HG03175 (cell line): ENCODE measurements around the gene PIK3R6.

ENCODE experiments used
- ATAC-seq: cut with Tn5 transposase; IDR thresholded peaks from one replicate; pipeline ENCODE4 v1.9.1; 2021; ENCODE audit warnings: mild to moderate bottlenecking, moderate library complexity; ENCODE audit not compliant: unreplicated experiment

PIK3R6 gene

DNA sequence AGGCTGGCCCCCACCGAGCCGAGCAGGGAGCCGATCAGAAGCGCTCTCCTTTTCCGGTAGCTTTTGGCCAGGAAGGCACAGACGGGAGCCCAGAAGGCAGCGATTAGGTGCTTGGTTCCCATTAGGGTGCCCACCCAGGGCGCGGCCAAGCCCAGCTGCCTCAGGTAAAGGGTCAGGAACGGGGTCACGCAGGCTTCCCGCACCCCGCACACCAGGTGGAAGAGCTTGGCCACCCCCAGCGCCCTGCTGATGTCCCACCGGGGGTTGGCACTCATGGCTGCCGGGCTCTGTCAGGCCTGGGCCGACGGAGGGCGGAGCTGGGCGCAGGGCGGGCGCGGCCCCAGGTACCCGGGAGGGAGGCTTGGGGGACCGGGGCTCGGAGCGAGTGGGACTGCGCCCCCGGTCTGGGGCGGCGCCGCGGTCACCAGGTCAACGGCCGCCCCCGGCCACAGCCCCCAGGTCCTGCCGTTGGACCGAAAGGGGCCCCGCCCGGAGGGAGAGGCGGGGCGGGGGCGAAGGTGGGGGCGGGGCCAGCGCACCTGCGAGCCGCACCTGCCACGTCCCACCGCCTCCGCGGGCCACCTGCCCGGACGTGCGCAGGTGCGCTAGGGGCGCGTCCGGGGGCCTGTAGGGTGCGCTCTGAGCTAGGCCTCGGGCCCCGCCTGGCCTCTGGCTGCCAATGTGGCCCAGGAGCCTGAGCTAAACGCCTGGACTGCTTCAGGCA, 68.5 kb downstream of the PIK3R6 start, which contains the start of gene MFSD6L:
Gene MFSD6L (minus strand): TSS at position 520 of the 724 bp plus-strand sequence. CDS start 245 bp downstream, at position 275.
- ATAC-seq, result no peak

DNA sequence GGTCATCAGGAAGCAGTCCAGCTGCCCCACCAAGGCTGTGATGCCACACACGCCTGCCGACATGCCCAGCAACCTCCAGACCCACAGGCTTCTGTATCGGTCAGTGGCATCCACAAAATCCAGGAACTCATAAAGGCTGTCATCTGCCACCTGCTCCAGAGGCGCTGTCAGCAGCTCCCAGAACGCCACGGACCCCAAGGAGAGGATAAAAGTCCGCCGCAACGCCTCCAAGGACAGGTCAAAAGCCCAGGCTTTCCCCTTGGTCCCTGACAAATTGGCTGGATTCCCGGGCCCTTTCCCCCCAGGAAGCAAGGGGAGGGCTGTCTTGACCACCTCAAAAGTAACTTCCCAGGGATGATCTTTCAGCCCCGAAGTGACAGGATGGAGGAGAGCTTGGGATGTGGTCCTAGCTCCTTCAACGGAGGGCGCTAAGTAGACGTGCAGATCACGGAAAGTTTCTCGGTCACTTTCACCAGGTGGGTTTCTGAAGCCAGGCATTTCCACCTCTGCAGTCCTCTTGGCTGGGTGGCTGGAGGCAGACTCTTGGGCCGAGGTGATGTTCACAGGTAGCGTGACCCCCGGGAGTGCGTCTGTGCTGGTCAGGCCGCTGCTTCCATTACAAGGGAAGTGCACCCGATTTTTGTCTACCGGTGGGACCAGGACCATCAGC, 69.2 kb downstream of the PIK3R6 start:
- no peak for ATAC-seq

DNA sequence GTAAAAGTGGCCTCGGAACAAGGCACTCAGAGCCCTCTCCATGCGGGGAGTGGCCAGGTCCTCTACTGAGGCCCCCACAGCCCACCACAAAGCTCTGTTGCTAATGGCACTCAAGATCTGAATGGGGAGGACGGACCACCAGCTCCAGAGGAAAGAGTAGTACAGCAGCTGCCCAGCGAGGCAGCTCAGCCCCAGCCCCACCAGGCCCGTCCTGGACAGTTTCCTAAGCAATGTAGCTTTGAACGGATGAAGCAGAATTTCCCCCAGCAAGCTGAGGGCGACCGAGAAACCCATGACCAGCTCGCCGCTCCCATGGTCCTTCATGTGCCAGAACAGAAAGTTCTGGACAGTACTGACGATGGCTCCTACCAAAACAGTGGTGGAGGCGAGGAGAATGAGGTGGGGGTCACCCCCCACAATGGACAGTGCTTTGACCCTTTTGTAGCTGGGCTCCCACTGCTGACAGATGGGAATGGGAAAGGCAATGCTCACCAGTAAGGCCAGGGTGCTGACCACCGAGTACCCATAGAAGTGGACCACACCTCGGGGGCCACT, 69.8 kb downstream of the PIK3R6 start:
- no peak for ATAC-seq

DNA sequence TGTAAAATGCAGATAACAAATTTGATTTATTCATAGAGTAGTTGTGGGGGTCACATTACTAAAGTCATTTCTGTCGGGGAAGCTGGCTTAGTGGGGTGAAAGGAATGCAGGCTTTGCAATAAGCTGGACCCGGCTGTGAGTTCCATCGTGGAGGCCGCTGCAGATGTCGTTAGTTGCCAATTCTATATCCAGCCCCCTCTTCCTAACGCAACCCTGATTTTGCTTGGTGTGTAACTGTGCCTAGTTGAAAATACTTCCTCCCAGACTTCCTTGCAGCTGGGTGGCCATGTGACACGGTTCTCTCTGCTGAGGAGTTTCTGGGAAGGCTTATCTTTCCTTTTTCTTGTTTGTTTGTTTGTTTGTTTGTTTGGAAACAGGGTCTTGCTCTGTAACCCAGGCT, 72.8 kb downstream of the PIK3R6 start:
- no peak for ATAC-seq

DNA sequence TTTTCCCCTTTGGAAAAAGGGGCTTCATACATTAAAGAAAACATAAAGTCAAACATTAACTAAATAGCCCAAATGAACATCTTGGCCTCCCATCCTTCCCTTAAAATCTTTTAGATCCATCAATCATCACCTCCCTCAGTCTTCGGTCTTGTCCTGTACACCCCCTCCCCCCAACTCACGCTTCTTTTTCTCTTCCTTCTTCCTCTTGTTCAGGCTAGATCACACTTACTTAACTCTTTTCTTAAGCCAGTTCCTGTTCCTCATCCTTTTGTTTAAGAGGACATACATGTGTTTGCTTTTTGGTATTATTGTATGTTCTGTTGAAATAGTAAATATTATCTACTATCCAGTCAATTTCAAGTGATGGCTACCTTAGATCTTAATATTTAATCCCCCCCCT, 73.8 kb downstream of the PIK3R6 start:
- ATAC-seq, result no peak

DNA sequence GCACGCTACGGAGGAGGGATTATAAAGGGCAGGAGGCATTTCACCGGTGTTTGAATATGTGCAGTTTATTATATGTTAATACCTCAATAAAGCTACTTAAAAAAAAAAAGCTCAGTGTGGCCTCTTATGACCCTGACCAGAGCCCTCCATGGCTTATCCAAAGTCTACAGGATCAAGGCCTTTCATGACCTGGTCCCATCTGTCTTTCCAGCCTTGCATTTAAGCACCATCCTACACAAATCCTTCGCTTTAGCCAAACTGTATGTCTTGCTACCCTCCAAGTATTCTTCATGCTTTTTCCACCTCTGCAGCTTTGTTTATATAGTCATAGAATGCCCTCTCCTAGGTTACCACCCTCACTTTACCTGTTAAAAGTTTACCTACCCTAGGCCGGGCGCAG, 74.8 kb downstream of the PIK3R6 start:
- no peak for ATAC-seq

DNA sequence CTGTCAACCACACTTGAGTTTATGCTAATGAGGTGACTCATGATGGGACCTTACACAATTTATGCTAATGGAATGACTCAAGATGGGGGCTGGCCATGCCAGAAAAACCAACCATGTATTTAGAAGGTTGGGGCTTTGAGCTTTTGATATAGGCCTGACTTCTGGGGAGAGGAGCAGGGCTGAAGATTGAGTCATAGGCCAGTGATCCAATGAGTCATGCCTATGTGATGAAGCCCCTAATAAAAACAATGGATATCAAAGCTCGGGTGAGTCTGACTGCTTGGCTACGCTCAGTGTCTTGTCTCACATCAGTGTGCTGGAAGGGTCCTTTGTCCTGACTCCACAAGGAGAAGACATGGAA, 75.6 kb downstream of the PIK3R6 start:
- ATAC-seq, result no peak

DNA sequence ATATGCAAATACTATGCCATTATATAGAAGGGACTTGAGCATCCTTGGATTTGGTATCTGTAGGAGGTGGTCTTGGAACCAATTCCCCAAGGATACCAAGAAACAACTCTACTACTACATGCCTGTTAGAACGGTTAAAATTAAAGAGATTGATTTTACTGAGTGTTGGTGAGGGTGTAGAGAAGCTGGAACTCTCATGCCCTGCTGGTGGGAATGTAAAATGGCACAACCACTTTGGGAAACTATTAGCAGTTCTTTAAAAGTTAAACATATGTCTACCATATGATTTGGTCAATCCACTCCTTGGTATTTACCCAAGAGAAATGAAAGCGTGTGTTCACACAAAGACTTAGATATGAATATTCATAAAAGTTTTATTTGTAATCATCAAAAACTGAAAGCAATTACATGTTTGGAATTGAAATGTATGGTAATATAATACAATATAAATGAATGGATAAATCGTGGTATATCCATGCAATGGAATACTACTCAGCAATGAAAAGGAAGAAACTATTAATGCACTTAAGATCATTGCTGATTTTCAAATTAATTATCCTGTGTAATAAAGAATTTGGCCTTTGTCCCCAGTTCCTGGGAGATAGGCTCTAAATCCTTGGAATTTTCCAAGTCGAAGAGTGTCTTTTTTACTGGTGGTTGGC, 76.1 kb downstream of the PIK3R6 start:
- ATAC-seq, result no peak

DNA sequence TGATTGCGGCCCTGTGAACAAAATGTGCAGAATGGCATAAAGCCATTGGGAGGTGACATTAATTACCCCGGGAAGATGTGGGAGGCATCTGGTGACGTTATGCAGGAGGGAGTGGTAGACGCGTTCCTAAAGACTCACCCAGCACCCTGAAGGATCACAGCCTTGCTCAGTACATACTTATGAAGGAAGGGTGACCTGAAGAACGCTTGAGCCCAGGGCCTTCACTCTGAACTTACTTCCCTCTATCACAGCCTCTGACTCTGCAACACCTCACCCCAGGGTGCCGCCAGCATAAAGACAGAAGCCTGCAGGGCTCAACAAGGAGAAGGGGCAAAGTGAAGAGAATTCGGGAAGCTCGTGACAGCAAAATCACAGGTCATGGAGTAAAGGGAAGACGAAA, 77.7 kb downstream of the PIK3R6 start:
- ATAC-seq, result no peak

DNA sequence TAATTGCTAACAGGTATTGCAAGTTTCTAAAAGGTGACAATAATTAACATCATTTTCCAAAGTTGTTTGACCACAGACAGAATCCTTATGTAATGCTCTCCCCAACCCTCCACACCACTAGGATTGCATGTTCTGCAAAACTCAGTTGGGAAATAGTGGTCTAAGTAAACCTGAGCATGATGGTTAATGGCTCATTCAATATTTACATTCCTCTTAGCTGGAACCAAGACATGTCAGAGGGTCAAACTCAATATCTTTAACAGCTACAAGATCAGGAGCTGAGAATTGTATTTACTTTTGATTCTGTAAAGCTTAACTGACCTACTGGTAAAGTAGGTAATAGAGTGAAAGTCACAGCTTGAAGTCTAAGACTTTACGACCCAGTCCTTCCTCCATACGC, 78.5 kb downstream of the PIK3R6 start:
- no peak for ATAC-seq

DNA sequence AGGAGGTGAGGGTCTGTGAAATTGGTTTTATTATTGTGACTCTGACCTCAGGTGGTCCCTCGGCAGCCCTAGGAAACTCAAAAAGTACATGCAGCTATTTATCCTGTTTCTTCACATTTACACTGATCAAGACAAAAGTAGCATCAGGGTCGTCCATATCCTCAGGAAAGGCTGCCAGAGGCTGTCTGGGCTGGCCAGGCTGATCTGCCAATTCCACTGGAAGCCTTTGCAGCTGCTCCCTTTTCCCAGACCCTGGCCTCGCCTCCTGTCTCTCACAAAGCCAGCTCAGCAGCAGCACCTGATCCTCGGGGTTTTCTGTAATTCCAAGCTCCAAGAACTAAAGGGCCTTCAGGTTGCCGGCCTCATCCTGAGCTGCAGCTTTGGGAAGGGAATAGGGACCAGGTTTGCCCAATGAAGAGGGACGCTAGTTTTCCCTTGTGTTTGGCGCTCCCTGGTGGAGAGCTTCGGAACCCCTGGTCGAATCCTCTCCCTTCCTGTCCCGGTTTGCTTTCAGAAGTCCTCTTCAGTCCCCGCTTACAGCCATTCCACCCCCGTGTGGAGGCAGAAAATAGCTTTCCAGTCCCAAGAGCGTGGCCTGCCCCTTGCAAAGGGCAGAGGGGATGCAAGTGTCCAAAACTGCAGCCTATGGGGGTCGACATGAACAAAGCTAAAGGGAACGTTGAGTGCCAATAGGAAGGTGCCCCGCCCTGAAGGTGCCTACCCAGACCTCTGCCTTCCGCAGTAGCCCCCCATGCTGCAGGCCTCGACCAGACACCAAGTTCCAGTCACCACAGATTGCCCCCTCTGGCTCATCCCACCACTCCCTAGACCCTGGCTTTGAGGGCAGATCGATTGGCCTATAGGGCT, 81.7 kb downstream of the PIK3R6 start:
- ATAC-seq, result no peak

DNA sequence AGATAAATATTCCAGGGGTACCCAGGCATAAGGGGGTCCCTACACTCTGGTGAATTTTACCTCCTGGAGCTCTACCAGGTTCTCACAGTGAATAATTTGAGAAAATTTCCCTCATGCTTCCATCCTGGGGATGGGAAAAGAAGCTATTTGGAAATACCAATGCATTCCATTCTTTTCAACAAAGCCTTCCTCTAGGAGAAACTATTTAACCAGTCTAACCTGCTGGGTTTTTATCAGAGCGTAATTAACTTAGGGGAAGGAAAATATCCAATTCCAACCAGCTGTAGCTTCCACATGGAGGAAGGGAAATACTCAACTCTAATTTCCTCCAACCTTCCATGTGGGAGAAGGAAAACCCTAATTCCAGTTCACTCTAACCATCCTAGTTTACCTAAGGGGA, 85.3 kb downstream of the PIK3R6 start:
- no peak for ATAC-seq

DNA sequence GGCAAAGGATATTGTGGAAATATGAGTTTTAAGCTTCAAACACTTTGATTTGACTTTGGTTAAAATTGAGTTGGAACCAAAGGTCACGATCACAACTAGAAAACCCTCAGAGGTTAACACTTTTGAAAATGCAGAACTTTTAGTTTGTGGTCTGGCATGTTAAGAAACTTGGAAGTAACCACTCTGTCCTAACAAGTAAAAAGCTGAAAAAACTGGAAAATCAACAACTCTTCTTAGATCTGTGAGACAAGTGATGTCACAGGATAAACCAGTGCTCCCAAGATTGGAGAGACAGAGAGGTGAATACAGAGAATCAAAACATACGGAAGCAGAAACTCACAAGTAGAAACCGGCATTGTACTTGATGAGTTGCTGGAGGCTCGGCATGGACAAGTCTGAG, 85.7 kb downstream of the PIK3R6 start:
- ATAC-seq, result no peak

DNA sequence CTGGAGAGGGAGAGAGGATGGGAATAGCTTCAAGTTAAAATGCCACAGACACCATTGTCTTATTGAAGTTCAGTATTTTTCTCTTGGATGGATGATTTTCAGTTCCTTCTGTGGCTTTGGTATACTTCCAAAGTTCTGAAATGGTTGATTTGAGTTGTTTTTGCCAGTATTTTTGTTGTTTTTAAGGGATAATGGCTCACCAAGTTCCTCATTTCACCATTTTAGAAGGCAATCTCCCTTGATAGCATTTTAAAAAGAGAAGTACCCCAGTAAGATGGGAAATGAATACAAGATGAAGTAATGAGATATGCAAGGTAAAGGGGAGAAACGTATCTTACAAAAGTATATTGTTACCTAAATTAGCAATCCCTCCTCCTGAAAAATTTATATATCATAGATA, 90.6 kb downstream of the PIK3R6 start:
- ATAC-seq, result no peak

DNA sequence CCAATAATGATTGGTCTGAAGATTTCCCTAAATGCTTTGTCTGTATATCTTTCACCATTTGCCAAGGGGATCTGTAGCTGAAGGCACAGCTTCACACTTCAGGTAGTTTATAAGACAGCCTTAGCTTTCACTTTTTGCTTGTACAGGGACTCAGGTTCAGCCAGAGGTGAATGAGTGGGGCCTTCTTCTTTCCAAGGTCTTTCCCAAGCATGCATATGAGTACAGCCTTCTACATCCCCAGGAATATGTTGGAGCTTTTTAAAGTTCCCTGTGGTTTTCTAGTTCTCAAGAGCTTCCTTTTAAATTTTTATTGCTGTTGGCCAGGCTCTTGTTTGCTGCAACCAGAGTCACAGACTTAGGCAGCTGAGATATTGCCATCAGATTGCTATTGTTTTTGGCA, 91.2 kb downstream of the PIK3R6 start:
- no peak for ATAC-seq

DNA sequence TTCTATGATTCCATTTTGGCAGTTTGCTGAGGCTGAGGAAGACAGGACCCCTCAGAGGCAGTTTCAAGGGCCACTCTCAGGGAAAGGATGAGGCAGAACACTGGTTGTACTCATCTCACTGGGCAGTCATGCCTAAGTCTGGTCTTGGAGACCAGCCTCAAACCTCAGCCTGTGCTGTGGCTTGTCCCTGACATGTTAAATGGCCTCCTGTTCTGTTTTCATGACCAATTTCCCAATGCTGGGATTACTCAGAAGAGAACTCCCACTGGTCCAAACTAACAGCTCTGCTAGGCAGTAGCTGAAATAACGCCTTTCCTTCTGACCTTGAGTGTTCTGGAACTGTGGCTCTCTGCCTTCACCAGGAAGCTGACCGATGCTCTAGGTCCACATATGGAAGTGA, 100.7 kb downstream of the PIK3R6 start:
- ATAC-seq, result no peak

DNA sequence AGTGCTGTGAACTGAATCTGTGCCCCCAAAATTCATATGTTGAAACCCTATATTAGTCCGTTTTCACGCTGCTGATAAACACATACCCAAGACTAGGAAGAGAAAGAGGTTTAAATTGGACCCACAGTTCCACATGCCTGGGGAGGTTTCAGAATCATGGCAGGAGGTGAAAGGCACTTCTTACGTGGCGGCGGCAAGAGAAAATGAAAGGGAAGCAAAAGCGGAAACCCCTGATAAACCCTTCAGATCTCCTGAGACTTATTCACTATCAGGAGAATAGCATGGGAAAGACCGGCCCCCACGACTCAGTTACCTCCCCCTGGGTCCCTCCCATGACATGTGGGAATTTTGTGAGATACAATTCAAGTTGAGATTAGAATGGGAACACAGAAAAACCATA, 105.5 kb downstream of the PIK3R6 start:
- no peak for ATAC-seq

DNA sequence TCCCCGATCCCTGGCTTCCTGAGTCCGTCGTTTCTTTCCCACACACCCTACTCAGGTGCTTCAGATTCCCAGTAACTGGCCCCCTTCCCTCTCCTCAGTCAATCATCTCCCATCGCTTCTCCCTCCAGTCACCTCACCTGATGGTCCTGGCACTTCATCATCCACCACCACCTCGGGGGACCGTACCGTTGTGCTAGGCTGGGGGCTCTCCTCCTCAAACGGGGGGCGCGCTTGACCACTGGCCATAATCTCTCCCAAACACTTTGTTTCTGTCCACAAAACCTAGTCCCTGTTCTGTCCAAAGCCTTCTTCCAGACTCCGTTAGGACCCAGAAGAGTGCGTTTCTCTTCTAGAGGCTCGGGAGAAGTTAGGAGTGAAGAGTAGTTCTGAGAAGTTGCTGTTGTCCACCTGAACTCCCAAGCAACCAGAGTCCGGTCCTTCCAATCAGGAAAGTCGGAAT, 109.3 kb downstream of the PIK3R6 start, which contains the start of gene SPDYE4:
Gene SPDYE4 (minus strand): TSS at position 410 of the 460 bp plus-strand sequence. CDS start 164 bp downstream, at position 246.
- no peak for ATAC-seq

DNA sequence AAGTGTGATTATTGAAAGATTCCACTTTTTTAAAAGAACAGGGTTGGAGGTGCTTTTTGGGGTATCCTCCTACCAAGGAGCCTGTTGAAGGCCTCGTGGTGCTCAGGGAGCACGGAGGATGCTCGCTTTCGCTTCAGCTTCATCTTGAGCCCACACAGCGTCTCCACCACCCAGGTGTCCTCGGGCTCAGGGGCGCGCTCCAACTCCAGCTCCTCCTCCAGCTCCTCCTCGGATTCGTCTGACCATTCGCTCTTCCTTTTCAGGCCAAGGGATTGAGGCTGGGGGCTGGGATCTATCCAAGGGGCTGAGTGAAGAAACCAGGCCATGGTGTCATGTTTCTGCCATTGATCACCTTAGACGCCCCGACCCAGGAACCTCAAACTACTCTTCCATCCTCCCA, 110.3 kb downstream of the PIK3R6 start:
- ATAC-seq, result no peak

DNA sequence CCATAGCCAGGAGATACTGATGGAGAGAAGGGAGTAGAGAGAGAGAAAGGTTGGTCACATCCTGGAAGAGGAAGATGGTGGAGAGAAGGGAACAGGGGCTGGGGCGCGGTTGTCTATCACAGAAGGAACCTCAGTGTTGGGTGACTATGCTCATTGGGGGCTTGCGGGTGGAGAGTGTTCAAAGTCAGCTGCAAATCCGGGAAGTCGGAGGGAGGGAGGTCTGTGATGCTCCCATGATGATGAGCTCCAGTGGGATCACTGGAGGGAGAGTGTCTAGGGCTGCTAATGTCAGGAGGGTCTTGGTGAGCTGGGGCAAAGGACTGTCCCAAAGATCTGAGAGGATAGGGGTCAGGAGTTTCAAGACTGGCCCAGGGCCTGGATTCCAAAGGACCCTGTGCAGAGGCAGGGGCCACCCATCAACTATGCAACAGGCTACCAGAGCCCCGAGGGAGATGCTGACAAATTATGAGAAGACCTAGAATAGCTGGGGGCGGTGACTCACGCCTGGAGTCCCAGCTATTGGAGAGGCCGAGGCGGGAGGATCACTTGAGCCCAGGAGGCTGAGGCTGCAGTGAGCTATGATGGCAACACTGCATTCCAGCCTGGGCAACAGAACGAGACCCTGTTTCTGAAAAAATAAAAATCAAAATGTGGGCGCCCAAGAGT, 111.8 kb downstream of the PIK3R6 start:
- no peak for ATAC-seq
